HG03575 (cell line): Measurements from ENCODE around the gene PLCB4.

ENCODE experiments used
- ATAC-seq: cut with Tn5 transposase; IDR thresholded peaks from one replicate; pipeline ENCODE4 v1.9.1; 2021; ENCODE audit not compliant: unreplicated experiment, insufficient number of reproducible peaks, low FRiP score; ENCODE audit errors: extremely low read depth

Gene PLCB4

GRCh38 chr20:9235518-9235917 is 166.6 kb downstream of the PLCB4 start:
- ATAC-seq, result no peak

DNA sequence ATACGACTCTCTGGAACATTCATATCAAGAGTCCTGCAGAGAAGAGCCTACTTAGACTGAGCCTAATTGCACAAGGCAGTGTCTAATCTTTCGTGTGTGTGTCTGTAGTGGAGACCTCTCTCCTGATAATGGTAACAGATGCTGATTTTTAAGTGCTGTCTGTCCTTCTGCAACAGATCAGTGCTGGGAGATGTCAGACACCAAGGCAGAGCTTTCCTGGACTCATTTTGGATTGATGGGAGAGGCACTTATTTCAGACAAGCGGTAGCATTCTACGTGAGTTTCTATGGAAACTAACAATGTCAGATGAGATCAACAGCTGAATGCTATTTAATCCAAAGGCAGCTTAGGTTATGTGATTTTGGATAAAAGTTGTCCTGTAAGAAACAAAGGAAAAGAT is 167.6 kb downstream of the PLCB4 start:
- ATAC-seq, result no peak

GRCh38 chr20:9241232-9241692 is 172.4 kb downstream of the PLCB4 start:
- ATAC-seq, result no peak

DNA sequence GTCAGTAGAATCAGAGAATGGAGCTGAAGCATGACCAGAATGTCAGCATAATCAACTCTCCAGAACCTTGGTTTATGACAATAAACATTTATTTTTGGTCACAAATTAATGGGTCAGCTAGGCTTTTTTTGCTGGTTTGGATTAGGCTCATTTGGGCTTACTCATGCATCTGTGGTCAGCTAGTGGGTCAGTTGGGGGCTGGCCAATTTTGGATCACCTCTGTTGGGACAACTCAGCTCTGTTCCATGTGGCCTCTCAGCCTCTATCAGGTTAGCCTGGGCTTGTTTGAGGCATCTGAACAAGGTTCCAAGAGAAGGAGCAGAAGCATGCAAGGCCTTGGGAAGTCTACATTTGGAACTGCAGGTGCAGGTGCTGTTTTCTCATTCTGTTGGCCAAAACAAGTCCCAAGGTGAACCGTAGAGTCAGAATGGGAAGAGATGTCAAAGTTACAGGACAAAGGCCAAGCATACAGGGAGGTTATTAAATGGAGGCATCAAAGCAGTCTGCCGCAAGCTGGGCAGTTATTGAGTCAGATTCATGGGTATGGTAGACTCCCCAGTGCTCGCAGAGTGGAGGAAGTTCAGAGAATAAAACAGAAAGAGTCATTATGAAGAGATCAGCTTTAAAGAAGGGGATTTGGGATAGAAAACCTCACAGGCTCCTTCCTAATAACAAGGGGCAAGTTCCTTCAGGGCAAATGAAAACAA is 173.0 kb downstream of the PLCB4 start:
- no peak for ATAC-seq

- no peak for ATAC-seq
Measured at GRCh38 chr20:9243986-9244385, 175.1 kb downstream of the PLCB4 start.

DNA sequence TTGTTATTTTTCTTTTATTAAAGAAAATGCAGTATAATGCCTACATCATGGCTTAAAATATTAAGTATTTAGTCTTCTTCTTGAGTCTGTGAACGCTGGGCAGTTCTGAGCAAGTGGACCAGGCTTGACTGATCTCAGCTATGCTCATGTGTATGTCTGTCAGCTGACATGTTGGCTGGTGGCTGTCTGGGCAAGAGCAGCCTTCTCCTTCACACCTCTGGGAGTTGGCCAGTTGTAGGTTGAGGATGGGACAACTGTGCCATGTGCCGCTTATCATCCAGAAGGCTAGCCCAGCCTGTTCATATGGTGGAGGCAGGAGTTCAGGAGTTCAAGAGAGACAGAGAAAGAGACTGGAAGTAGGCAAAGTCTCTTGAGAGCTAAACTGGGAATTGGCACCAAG is 175.9 kb downstream of the PLCB4 start:
- ATAC-seq, result no peak

- no peak for ATAC-seq
Measured at GRCh38 chr20:9246731-9247130, 177.8 kb downstream of the PLCB4 start.

DNA sequence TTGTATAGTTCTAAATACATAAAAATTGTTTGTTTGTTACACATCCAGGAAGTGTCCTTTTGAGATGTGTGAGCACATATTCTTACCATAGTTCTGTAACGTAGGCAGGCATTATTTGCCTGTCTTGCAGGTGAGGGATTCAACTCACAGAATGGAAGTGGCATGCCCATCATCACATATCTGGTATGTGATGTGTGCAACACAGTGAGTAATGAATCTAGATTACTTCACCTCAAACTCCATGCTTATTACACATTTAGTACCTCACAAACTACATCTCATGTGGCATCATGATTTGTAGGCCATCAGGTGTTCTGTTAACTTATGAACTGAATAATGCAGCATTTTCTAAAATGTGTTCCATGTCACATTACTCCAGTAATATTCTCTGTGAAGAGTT is 181.6 kb downstream of the PLCB4 start:
- no peak for ATAC-seq

GRCh38 chr20:9253006-9253539 is 184.2 kb downstream of the PLCB4 start:
- ATAC-seq, result no peak

DNA sequence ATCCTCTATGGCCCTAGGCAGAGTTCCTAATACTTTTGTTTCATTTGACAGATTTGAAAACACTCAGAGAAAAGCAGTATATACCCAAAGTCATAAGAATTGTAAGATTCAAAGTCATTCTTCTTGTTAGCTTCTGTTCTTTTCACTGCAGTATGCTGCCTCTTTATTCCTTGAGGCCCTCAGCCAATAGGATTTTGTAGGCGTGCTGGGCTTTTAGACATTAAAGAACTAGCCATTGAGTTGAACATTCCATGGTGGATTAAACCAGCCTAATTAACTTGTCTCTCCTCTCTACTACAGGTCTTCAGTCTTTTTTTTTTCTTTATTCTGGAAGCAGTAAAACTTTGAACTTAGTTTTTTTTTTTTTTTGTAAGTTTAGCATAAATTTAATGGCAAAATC is 186.3 kb downstream of the PLCB4 start:
- no peak for ATAC-seq

GRCh38 chr20:9256393-9256792 is 187.5 kb downstream of the PLCB4 start:
- no peak for ATAC-seq

- no peak for ATAC-seq
Measured at GRCh38 chr20:9258901-9259300, 190.0 kb downstream of the PLCB4 start.

DNA sequence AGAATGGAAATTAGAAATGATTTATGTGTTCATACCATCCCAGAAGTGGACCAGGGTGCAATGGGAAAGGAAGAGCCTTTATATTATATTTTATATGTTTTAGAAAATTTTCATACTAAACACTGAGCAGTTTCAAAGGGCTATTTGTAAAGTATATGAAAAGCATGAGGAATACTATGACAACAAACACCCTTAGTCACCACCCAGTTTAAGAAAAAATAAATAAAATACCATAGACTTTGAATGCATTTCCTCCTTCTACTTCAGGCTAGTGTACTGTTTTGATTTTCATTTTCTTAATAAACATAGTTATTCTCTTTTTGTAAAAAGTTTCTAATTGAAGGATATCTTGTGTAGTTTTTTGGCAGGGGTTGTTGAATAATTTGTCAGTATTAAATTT is 191.1 kb downstream of the PLCB4 start:
- no peak for ATAC-seq

- no peak for ATAC-seq
Measured at GRCh38 chr20:9261781-9262180, 192.9 kb downstream of the PLCB4 start.

DNA sequence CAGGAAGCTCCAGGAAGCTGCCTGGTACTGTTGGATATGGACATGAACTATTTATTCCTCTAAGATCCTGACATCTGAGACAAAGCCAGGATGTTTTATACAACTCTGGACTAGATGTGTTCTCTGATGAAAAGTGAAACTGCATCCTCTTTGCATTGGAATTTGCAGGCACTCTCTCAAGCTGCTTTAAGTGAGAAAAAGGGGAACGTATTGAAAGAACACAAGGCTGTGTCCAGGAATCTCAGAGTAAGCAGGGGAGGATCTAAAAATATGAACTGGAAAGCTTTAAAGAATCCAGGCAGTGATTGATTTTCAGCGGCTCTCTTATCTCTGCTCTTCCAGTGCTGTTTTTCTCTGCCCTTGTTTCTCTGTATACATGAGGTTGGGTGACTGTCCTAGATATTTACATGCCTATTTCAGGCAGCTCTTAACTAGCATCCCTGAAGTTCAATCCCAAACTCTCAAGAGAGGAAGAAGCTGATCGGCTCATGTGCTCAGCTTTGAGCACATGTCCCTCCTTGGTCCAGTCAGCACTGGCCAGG is 193.8 kb downstream of the PLCB4 start:
- ATAC-seq, result no peak

- ATAC-seq, result no peak
Measured at GRCh38 chr20:9269280-9269971, 200.5 kb downstream of the PLCB4 start.

GRCh38 chr20:9270831-9271230 is 201.9 kb downstream of the PLCB4 start:
- ATAC-seq, result no peak

- no peak for ATAC-seq
Measured at GRCh38 chr20:9276966-9277468, 208.1 kb downstream of the PLCB4 start.

DNA sequence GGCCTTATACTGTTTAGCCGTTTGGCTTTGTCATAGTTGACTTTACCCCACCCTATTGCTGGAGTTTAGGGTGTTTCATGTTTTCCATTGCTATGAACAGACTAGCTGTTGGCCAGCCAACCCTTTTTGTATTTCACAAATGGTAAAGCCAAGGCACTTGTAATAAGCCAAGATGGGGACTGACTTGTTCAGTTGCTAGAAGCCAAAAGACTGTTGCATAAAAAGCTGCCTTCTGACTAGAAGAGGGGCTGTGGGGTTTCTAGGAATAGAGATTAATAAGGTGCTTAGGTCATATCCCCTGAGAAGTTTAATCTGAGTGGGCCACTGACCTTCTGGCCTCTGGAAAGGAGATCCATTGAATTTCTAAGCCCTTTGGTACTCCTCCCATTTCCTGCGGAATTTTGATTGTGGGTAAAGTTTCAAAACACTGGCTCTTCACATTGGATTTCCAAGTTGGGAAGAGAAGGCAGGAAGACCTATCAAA is 211.1 kb downstream of the PLCB4 start:
- no peak for ATAC-seq

- ATAC-seq, result no peak
Measured at GRCh38 chr20:9280666-9281065, 211.8 kb downstream of the PLCB4 start.
